T-helper 1 cell (primary cell): ENCODE data around the gene C1R.

Experiments
- DNase-seq, 5 donors: peaks; one replicate each; pipeline ENCODE4 v3.0.0-alpha.2; 2012 to 2020

The C1R gene

GRCh38 chr12:7096006-7096932 is 4.0 kb upstream of the C1R start:
- no peak for DNase-seq

GRCh38 chr12:7093892-7094291 is 1.6 kb upstream of the C1R start:
- DNase-seq, result no peak

- no peak for DNase-seq
Measured at GRCh38 chr12:7093486-7093885, 1.2 kb upstream of the C1R start.

- DNase-seq, result no peak
Measured at GRCh38 chr12:7092986-7093460, 778 bp upstream of the C1R start.

GRCh38 chr12:7091660-7092228 is 501 bp downstream of the C1R start:
- DNase-seq, result no peak

- no peak for DNase-seq
Measured at GRCh38 chr12:7091171-7091570, 1.1 kb downstream of the C1R start.

- DNase-seq, result no peak
Measured at GRCh38 chr12:7090222-7090998, 1.8 kb downstream of the C1R start.

- no peak for DNase-seq
Measured at GRCh38 chr12:7089196-7089871, 2.9 kb downstream of the C1R start.

GRCh38 chr12:7083125-7083524 is 9.1 kb downstream of the C1R start:
- no peak for DNase-seq

GRCh38 chr12:7081037-7081436 is 11.2 kb downstream of the C1R start:
- no peak for DNase-seq

GRCh38 chr12:7079826-7080125 is 12.5 kb downstream of the C1R start:
- DNase-seq, result no peak

- DNase-seq, result no peak
Measured at GRCh38 chr12:7078163-7078562, 14.1 kb downstream of the C1R start.

- no peak for DNase-seq
Measured at GRCh38 chr12:7076493-7076892, 15.8 kb downstream of the C1R start.

GRCh38 chr12:7075939-7076338 is 16.3 kb downstream of the C1R start:
- no peak for DNase-seq

GRCh38 chr12:7075518-7075917 is 16.7 kb downstream of the C1R start:
- no peak for DNase-seq

GRCh38 chr12:7073946-7074345 is 18.3 kb downstream of the C1R start:
- DNase-seq, result no peak

GRCh38 chr12:7072554-7072953 is 19.7 kb downstream of the C1R start:
- no peak for DNase-seq

GRCh38 chr12:7072035-7072434 is 20.2 kb downstream of the C1R start:
- DNase-seq, result no peak

GRCh38 chr12:7069386-7069785 is 22.9 kb downstream of the C1R start:
- no peak for DNase-seq

GRCh38 chr12:7068994-7069346 is 23.3 kb downstream of the C1R start:
- no peak for DNase-seq

- DNase-seq, result no peak
Measured at GRCh38 chr12:7068240-7068993, 23.8 kb downstream of the C1R start.

GRCh38 chr12:7067096-7067495 is 25.1 kb downstream of the C1R start:
- no peak for DNase-seq
